ENCODE data around the gene GAS6.

- TF ChIP-seq CTCF (IDR thresholded peaks at IDR 0.05) (no peak), POLR2A (IDR thresholded peaks at IDR 0.05) (no peak)
Observed at GRCh38 chr13:113841353-113841650, 22.6 kb downstream of the GAS6 start.

All from uterus (tissue), 2 donors.